Large intestine (tissue), 3 donors: ENCODE results near the gene PKP4. TPM values are rescaled to one million over a fixed set of nuclear protein-coding genes. Genes with fewer than 3 reads are reported as not detected.

Source experiments
- DNase-seq, 2 donors: peaks; one replicate each; pipeline versions ENCODE4 v3.0.0 to v3.0.0-alpha.2; 2013
- H3K27ac ChIP-seq: one replicate; pipeline ENCODE4 v1.5.1; 2013; ENCODE audit warnings: low read length
- H3K27me3 ChIP-seq: 2 replicates; pipeline ENCODE4 v1.6.1; 2013; ENCODE audit warnings: low read length; ENCODE audit not compliant: control insufficient read depth, insufficient read depth
- H3K36me3 ChIP-seq: 2 replicates; pipeline ENCODE4 v1.6.1; 2013; ENCODE audit warnings: low read length; ENCODE audit not compliant: control insufficient read depth, insufficient read depth
- H3K4me1 ChIP-seq: one replicate; pipeline ENCODE4 v1.6.1; 2013; ENCODE audit warnings: low read length; ENCODE audit not compliant: control insufficient read depth, insufficient read depth
- H3K4me3 ChIP-seq: one replicate; pipeline ENCODE4 v1.5.1; 2013; ENCODE audit warnings: low read length
- H3K9me3 ChIP-seq: one replicate; pipeline ENCODE4 v1.6.1; 2013; ENCODE audit warnings: mild to moderate bottlenecking, low read depth, low read length, moderate library complexity; ENCODE audit not compliant: control insufficient read depth
- whole genome bisulfite sequencing: methylation state at CpG from one replicate; pipeline ENCODE4 v1.1.5; 2013; ENCODE audit warnings: low lambda C conversion rate; ENCODE audit not compliant: insufficient coverage; 5-methylcytosine and 5-hydroxymethylcytosine counted together
- polyA plus RNA-seq: library from polyadenylated mRNA; unstranded; fragments of 120-200 nt; gene quantifications from one replicate; pipeline ENCODE4 v1.2.1, GENCODE V29; 2013

Gene PKP4
- polyA plus RNA-seq, 1 donor, result 56.1 TPM

DNA sequence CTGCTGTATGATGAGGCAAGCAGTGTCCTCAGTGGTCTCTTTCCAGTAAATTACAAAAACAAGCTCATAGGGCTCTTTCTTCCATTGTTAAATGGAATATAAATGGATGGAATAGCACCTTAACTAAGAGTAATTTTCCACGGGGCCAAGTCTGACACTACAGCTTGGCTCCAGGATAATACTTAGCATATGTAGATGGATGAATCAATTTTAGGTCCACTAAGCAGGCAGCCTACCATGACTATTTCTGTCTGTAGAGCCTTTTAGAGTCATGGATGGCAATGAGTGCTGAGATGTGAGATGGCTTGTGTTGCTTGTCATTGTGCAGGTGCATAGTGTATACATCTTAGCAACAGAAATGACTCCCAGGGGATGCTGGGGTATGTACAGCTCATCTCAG, 125.9 kb downstream of the PKP4 start:
- peaks cover 18% of the 10 kb centered on the region for H3K36me3 ChIP-seq
- H3K27ac ChIP-seq, result no peak overlapping the region
- H3K9me3 ChIP-seq, result peaks cover 3% of the 10 kb centered on the region
- WGBS, result no CpG with 5 or more reads among the region's 1 CpG
- H3K27me3 ChIP-seq, result no peaks in the 10 kb centered on the region
- no peak overlapping the region for H3K4me3 ChIP-seq
- no peak for DNase-seq
- no peaks in the 10 kb centered on the region for H3K4me1 ChIP-seq

DNA sequence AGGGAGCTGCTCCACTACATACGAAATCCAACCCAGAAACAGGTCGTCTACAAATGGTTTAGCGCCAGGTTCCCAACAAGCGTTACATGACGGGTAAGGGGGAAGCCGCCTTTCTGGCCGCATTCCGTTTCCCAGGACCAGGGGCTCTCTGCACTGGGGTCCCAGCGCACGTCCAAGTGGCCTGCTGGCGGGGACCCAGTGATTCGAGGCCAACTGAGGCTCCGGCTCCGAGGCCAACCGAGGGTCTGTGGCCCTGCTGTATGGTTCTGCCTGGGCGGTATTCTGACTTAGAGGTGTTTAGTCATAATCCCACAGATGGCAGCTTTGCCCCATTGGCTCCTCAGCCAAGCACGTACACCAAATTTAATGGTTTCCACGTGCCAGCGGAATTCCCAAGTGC, 127.2 kb downstream of the PKP4 start:
- Histone ChIP-seq H3K36me3 (peaks cover 15% of the 10 kb centered on the region), H3K27ac (no peak overlapping the region), H3K27me3 (no peaks in the 10 kb centered on the region), H3K9me3 (peaks cover 3% of the 10 kb centered on the region), H3K4me3 (no peak overlapping the region), H3K4me1 (no peaks in the 10 kb centered on the region)
- no CpG with 5 or more reads among the region's 19 CpGs for WGBS
- DNase-seq, result no peak

DNA sequence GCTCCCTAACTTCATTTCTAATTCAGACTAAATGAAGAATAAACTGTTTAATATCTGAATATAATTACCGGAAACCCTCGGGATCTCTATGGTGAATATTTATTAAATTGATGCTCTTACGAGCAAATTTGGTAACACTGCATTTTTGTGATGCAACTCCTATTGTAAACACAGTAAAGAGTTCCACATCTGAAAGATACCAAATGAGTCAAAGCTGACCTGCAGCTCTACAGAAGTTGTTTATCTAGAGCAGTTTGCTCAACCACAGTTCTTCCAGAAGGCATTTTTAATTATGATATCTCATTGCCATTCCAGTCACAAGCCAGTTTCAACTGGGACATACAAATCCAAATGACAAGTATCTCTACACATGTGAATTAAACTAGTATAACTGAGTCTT, 129.7 kb downstream of the PKP4 start:
- Histone ChIP-seq H3K4me3 (no peak overlapping the region), H3K36me3 (peaks cover 5% of the 10 kb centered on the region), H3K4me1 (no peaks in the 10 kb centered on the region), H3K9me3 (peaks cover 3% of the 10 kb centered on the region), H3K27me3 (no peaks in the 10 kb centered on the region), H3K27ac (no peak overlapping the region)
- WGBS, result 100% methylated on average over 2 of the region's 3 CpGs
- DNase-seq, result no peak

DNA sequence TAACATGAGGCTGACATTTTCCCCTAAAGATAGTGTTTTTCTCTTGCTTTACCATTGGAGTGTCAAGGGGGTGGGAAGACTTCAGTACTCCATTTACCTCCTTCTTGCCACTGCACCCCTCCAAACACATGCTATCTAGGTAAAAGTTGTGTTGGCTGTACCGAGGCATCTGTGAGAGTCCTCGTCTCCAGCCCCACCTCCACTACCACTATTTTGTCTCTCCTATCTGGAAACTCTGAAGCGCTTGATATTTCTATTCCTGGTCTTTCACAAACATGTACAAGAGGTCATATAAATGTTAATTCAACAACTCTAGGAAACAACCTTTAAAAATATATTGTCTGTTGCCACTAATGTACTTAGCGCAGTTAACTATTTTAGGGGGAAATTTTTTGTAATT, 132.6 kb downstream of the PKP4 start:
- 100% methylated on average over 1 of the region's 4 CpGs for WGBS
- no peak overlapping the region for H3K27ac ChIP-seq

DNA sequence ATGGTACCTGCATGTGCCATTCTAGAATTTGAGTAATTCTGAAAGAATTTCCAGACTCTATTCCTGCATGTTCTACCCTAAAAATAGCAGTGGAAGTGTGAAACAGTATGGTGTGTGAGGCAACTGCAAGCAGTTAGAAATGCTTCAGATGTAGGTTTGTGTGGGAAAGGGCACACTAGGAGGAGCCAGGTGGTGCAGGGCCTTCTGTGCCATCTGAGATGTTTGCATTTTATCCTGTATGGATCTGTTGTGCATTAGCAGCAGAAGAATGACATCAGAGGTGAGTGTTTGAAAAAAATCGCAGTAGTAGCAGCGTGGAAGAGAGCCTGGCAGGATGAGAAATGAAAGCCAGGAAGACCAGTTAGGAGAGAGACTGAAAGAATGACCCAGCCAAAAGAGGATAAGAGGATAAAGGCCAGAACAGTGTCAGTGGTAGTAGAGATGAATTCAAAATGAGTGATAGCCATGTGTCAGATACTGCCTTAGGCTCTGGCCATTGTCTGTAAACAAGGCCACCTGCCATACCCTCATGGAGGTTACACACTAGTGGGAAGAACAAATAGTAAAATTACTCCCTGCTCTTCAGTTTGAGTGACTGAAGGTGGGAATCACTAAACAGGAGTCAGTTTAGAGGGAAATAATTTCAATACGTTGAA, 142.2 kb downstream of the PKP4 start:
- Histone ChIP-seq H3K4me1 (peaks cover 2% of the 10 kb centered on the region), H3K4me3 (no peak overlapping the region), H3K27ac (no peak overlapping the region), H3K9me3 (no peaks in the 10 kb centered on the region), H3K36me3 (no peaks in the 10 kb centered on the region), H3K27me3 (no peaks in the 10 kb centered on the region)
- no peak for DNase-seq
- WGBS, result 93% methylated on average over 2 of the region's 3 CpGs

More for the DNA sequence above, 132.6 kb downstream of the PKP4 start:
- H3K4me3 ChIP-seq, result no peak overlapping the region
- no peaks in the 10 kb centered on the region for H3K36me3 ChIP-seq
- H3K27me3 ChIP-seq, result no peaks in the 10 kb centered on the region
- no peaks in the 10 kb centered on the region for H3K9me3 ChIP-seq
- DNase-seq, result no peak
- no peaks in the 10 kb centered on the region for H3K4me1 ChIP-seq

DNA sequence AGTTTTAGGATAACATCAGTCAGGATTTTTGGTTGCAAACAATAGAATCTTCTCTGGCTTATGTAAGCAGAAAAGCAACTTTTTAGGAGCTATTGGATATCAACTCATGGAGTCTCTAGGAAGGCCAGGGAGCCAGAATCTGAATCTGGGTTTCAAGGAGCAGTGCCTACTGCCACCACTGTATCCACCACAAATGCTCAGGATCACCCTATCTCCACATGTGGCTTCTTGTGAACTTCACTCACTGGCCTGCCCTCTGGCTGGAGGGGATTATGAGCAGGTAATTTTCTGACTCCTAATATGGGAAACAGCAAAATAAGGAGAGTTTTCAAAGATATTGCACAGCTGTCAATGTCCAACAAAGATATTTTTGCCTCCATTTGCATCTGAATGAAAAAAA, 142.9 kb downstream of the PKP4 start:
- DNase-seq, result no peak
- H3K9me3 ChIP-seq, result no peaks in the 10 kb centered on the region
- no peak overlapping the region for H3K27ac ChIP-seq

DNA sequence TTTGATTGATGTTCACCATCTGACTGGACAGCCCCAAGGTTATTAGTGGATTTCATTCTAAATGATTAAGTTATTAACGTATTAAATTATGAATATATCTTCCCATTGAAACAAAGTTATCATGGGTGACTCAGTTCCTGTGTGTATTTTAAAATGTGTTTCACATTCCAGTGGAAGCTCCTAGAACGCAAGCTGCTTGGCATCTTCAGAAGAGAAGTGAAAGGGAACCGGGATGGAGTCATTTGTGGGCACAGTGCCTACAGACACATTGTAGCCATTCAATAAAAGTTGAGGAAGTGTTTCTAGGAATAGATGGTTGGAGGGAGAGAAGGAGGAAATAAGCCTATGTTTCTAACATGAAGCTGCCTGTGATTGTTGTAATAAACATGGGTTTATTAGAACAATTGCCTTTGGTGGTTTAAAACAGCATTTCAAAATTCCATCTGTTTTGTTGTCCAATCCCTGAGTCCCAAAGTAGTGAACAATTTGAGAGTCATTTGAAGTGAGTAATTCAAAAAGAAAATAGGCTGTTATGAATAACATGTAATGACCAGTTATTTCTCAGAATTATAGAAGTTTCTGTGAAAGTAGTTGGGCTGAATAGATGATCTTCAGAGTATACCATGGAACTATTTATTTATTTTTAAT, 143.5 kb downstream of the PKP4 start:
- peaks cover 2% of the 10 kb centered on the region for H3K36me3 ChIP-seq
- no peaks in the 10 kb centered on the region for H3K27me3 ChIP-seq
- no peak overlapping the region for H3K4me3 ChIP-seq
- WGBS, result 100% methylated on average over 2 of the region's 3 CpGs
- DNase-seq, result no peak
- H3K4me1 ChIP-seq, result peaks cover 2% of the 10 kb centered on the region
- H3K9me3 ChIP-seq, result no peaks in the 10 kb centered on the region
- H3K27ac ChIP-seq, result no peak overlapping the region

More for the DNA sequence above, 142.9 kb downstream of the PKP4 start:
- Histone ChIP-seq H3K4me1 (peaks cover 2% of the 10 kb centered on the region), H3K27me3 (no peaks in the 10 kb centered on the region), H3K36me3 (no peaks in the 10 kb centered on the region), H3K4me3 (no peak overlapping the region)

DNA sequence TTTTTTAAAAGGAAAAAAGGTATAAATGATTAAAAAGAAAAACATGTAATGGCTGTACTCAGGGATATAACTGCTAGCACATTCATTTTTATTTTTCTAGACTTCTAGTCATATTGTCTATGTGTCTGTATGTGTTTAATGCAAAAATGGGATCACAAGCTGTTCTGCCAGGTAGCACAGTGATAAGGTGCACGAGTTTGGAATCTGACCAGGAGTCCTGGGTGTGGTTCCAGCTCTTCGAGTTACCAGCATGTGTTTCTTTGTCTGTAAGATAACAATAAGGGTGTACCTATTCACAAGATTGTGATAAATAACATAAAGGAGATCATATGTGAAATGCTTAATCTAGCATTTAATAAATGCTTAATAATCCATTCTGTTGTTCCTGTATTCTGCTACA, 145.3 kb downstream of the PKP4 start:
- peak; percentile 74 to 90 for DNase-seq
- peaks cover 2% of the 10 kb centered on the region for H3K4me1 ChIP-seq
- 20% methylated on average over 1 of the region's 2 CpGs for WGBS
- H3K27ac ChIP-seq, result no peak overlapping the region
- H3K36me3 ChIP-seq, result peaks cover 2% of the 10 kb centered on the region
- no peaks in the 10 kb centered on the region for H3K9me3 ChIP-seq
- H3K27me3 ChIP-seq, result no peaks in the 10 kb centered on the region
- no peak overlapping the region for H3K4me3 ChIP-seq

DNA sequence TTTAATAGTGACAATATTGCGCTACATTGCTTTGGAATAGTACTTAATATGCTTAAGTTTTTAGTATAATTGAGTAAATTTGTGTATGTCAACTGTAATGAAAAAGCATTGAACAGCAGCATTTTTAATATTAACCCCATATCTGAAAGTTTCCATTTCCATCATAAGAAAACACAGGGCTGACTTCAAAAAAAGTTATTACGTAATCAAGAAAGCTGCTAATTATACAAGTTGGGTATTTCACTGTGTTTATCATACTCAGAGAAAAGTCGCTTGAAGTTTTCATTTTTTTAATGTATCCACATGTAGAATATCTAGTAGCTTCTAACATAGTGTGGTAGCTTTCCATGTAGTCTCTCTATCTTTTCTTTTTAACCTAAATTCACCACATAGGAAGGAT, 146.5 kb downstream of the PKP4 start:
- Histone ChIP-seq H3K27ac (no peak overlapping the region), H3K4me1 (peaks cover 2% of the 10 kb centered on the region), H3K36me3 (peaks cover 2% of the 10 kb centered on the region), H3K4me3 (no peak overlapping the region), H3K9me3 (no peaks in the 10 kb centered on the region), H3K27me3 (no peaks in the 10 kb centered on the region)
- no peak for DNase-seq
- WGBS, result 71% methylated on average over 1 of the region's 3 CpGs

DNA sequence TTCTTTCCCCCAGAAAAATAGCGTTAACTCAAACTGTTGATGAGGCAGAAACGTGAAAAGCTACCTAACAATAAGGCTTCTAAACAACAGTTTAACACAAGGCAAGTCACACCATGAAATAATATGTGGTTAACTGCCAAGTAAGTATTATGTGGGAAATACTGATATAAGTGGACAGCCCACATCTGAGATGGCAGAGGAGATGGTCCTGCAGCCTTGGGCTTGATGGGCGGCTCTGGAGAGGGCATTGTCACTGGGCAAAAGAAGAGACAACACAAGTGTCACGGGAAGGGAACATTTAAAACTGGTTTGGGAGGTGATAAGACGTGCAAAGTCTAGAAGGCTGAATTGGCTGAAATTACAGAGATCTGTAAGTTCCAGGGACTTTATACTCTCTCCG, 147.2 kb downstream of the PKP4 start:
- no peak overlapping the region for H3K27ac ChIP-seq
- no peaks in the 10 kb centered on the region for H3K27me3 ChIP-seq
- 33% methylated on average over 2 of the region's 6 CpGs for WGBS
- no peak overlapping the region for H3K4me3 ChIP-seq
- H3K9me3 ChIP-seq, result no peaks in the 10 kb centered on the region
- peaks cover 2% of the 10 kb centered on the region for H3K4me1 ChIP-seq
- peak in 1 of 2 donors; percentile 54 for DNase-seq
- H3K36me3 ChIP-seq, result peaks cover 2% of the 10 kb centered on the region

DNA sequence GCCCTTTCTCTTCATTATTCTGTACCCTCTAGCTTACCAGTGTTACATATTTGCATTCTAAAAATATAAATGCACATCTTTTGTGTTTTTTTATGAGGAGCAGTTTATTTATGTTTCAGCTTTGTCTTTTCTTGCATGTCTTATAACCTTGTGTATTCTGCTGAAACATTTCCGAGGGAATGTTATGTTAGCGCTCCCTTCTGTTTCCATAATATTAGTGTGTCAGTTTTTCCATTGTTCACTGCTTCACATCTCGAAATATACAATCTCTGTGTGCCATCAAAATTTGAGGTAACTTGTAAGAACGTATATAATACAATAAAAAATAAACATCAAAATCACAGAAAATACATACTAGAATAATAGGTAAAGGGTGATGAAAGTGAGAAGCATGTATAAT, 153.3 kb downstream of the PKP4 start:
- DNase-seq, result no peak
- Histone ChIP-seq H3K27ac (no peak overlapping the region), H3K4me3 (no peak overlapping the region), H3K27me3 (no peaks in the 10 kb centered on the region), H3K36me3 (no peaks in the 10 kb centered on the region), H3K4me1 (no peaks in the 10 kb centered on the region), H3K9me3 (no peaks in the 10 kb centered on the region)
- 100% methylated on average over 4 of the region's 4 CpGs for WGBS
